Esophagus muscularis mucosa (tissue), 3 donors: ENCODE measurements around the gene CCL17.

Experiments used
- POLR2A ChIP-seq: fragments of 450-650 bp; IDR thresholded peaks from one replicate; pipeline ENCODE4 v1.6.1; 2017; ENCODE audit warnings: antibody characterized with exemption, moderate library complexity, mild to moderate bottlenecking, low read depth
- POLR2AphosphoS5 ChIP-seq, 2 donors: sonication (generic); formaldehyde crosslinking; IDR thresholded peaks; one replicate each; pipeline ENCODE4 v1.6.1; 2017; ENCODE audit warnings: antibody characterized with exemption in 2 of 2
- TF ChIP-seq, protein P1 (sequence below), 3 experiments: fragments of 200-600 bp in 2 of 3; fragments of 450-650 bp in 1 of 3; sonication (generic) in 2 of 3; IDR thresholded peaks; one replicate each; pipeline ENCODE4 v1.5.1; 2017 to 2019; ENCODE audit warnings: antibody characterized with exemption in 3 of 3, mild to moderate bottlenecking in 2 of 3, moderate library complexity in 1 of 3

DNA sequence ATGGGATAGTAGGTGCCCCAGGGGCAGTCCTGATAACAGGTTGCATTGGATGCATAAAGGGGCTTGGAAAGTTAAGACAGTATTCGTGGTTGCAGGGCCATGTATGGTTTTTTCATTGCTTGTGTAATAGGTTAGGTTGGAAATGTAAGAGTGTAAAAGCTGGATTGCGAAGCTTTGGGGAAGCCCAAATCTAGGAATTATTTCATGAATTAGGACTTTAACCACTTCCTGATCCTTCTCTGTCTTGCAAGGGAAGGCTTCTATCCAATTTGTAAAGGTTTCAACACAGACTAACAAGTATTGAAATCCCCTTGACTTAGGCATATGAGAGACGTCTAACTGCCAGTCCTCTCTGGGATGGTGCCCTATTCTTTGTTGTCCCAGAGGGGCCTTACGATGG lies 7.8 kb upstream of the CCL17 start:
- TF ChIP-seq, protein P1, sequence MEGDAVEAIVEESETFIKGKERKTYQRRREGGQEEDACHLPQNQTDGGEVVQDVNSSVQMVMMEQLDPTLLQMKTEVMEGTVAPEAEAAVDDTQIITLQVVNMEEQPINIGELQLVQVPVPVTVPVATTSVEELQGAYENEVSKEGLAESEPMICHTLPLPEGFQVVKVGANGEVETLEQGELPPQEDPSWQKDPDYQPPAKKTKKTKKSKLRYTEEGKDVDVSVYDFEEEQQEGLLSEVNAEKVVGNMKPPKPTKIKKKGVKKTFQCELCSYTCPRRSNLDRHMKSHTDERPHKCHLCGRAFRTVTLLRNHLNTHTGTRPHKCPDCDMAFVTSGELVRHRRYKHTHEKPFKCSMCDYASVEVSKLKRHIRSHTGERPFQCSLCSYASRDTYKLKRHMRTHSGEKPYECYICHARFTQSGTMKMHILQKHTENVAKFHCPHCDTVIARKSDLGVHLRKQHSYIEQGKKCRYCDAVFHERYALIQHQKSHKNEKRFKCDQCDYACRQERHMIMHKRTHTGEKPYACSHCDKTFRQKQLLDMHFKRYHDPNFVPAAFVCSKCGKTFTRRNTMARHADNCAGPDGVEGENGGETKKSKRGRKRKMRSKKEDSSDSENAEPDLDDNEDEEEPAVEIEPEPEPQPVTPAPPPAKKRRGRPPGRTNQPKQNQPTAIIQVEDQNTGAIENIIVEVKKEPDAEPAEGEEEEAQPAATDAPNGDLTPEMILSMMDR (IDR thresholded peaks at IDR 0.05): no peak
- no peak for TF ChIP-seq POLR2A
- no peak for TF ChIP-seq POLR2AphosphoS5 (IDR thresholded peaks at IDR 0.05)
